ENCODE results near the gene CCNH. TPM values are rescaled to one million over a fixed set of nuclear protein-coding genes. Genes with fewer than 3 reads are reported as not detected.

CCNH gene
- 55.8 TPM for polyA plus RNA-seq (ENCODE audit: insufficient read length)
- long read RNA-seq, donor 1, transcript CCNH-201 (9 exons, 1,378 nt), result major isoform, 18 of 22 reads
- long read RNA-seq, donor 1, partial matches to known transcripts, result 0 of 22 reads
- long read RNA-seq, donor 1, other reads (novel, unspliced or antisense), result 0 of 22 reads
- long read RNA-seq, donor 2, transcript CCNH-201 (9 exons, 1,378 nt), result major isoform, 10 of 18 reads
- long read RNA-seq, donor 2, partial matches to known transcripts, result 0 of 18 reads
- long read RNA-seq, donor 2, other reads (novel, unspliced or antisense), result 0 of 18 reads
- long read RNA-seq, donor 3, transcript CCNH-201 (9 exons, 1,378 nt), result major isoform, 13 of 25 reads
- long read RNA-seq, donor 3, partial matches to known transcripts, result 5 of 25 reads
- long read RNA-seq, donor 3, other reads (novel, unspliced or antisense), result 0 of 25 reads
- long read RNA-seq, donor 4, partial matches to known transcripts, result 0 of 1 reads
- long read RNA-seq, donor 4, other reads (novel, unspliced or antisense), result 0 of 1 reads
- long read RNA-seq, donor 5, transcript CCNH-201 (9 exons, 1,378 nt), result major isoform, 26 of 37 reads
- long read RNA-seq, donor 5, partial matches to known transcripts, result 0 of 37 reads
- long read RNA-seq, donor 5, other reads (novel, unspliced or antisense), result 0 of 37 reads
- long read RNA-seq, donor 6, transcript CCNH-201 (9 exons, 1,378 nt), result major isoform, 13 of 23 reads
- long read RNA-seq, donor 6, partial matches to known transcripts, result 5 of 23 reads
- long read RNA-seq, donor 6, other reads (novel, unspliced or antisense), result 0 of 23 reads
- long read RNA-seq, donor 7, transcript CCNH-201 (9 exons, 1,378 nt), result major isoform, 18 of 33 reads
- long read RNA-seq, donor 7, partial matches to known transcripts, result 6 of 33 reads
- long read RNA-seq, donor 7, other reads (novel, unspliced or antisense), result 0 of 33 reads
- long read RNA-seq, donor 8, partial matches to known transcripts, result 26 of 30 reads
- long read RNA-seq, donor 8, other reads (novel, unspliced or antisense), result 0 of 30 reads

DNA sequence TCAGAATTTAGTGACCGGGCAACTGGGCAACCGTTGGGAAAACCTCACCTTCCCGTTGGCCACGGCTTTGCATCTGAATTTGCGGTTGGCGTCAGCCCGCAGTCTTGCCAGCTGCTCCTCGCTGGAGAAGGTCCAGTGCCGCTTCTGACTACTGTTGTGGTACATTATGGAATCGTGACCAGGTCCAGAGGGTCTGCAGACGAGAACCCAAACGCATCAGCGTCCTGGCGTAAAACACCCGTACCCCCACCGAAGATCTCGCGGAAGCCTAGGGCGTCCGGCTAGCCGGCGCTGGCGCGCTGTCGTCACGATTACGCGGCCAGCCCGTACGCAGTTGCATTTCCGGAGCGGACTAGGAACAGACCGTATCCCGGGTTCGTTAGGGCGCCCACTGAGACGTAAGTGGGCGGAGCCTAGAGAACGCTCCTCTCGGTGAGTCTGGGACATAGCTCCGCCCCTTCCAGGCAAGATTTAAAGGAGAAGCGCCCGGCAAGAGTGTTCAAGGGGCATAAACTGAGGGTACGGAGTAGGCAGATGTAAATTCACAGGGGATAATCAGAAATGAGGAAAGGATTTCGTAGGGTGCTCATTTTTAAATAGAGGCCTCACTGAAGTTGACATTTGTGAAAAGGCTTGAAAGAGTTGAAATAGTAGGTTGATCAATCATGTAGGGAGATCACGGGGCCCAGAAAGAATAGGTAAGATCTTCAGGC lies at the start of gene CCNH:
TSS of gene CCNH (minus strand) at position 301 of the 713 bp plus-strand sequence. CDS start at position 165, 136 bp downstream.
- peak; percentile 99 for DNase-seq

DNA sequence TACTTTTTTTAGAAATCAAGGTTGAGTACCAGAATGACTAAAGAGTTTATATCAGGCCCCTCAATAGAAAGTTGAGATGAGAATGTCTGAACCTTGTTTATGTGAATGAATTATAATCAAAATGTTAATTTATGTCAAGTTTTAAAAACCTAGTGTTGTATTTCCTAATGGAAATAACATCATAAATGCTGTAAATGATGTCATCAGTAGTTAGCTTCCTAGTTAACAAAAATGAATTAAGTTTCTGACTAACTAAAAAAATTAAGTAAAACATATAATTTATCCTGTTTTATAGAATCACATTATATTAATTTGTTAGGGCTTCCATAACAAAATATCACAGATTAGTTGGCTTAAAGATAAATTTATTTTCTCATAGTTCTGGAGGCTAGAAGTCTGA lies 45.0 kb upstream of the CCNH start:
- no peak for DNase-seq

DNA sequence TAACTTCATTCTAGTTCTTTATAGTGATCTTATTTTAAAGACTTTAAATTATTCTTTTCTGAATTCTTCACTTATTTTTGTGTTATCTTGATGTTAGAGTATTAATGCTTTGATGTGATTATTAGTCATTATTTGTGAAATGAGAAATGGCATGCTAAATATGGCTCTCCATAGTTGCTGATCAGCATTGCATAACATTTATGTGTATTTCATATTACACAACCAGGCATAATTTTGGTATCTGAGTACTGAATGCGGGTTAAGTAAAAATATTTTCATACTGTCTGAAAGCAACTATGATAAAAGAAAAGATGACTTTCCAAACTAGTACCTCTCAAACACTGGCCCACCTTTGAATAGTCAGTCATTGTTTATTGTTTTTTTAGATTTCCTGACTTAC lies 41.1 kb upstream of the CCNH start:
- DNase-seq, result no peak

DNA sequence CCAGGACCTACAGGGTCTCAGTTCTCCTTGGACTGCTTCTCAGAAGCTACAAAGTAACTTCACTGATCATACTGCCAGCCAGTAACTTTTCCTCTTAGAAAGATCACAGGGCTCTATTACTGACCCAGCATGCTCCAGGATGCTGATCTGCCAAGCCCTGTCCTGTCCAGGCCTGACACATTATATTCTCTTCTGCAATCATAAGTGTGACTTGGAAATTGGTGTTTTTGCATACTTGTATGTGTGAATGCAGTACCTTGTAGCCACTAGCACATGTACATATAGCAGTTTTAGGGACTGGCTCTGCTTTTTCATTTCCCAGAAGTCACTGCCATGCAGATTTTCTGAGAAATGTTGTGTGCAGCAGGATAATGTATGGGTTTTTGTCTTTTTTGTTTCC lies 40.1 kb upstream of the CCNH start:
- no peak for DNase-seq

DNA sequence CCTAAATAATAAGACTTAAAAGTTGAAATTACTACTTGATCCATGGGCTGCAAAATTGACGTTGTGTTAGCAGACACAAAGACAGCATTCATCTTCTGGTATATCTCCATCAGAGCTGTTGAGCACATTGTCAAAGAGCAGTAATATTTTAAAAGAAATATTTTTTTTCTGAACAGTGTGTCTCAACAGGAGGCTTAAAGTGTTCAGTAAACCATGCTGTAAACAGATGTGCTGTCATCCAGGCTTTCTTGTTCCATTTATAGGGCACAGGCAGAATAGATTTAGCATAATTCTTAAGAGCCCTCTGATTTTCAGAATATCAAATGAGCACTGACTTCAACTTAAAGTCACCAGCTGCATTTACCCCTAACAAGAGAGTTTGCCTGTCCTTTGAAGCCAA lies 29.7 kb upstream of the CCNH start:
- DNase-seq, result no peak

DNA sequence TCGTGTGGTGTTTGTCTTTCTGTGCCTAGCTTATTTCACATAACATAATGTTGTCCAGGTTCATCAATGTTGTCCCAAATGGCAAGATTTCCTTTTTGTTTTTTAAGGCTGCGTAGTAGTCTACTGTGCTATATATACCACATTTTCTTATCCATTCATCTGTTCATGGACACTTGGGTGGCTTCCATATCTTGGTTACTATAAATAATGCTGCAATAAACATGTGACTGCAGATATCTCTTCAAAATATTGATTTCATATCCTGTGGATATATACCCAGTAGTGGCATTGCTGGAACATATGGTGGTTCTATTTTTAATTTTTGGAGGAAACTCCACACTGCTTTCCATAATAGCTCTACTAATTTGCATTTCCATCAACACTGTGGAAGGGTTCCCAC lies 25.5 kb upstream of the CCNH start:
- no peak for DNase-seq

DNA sequence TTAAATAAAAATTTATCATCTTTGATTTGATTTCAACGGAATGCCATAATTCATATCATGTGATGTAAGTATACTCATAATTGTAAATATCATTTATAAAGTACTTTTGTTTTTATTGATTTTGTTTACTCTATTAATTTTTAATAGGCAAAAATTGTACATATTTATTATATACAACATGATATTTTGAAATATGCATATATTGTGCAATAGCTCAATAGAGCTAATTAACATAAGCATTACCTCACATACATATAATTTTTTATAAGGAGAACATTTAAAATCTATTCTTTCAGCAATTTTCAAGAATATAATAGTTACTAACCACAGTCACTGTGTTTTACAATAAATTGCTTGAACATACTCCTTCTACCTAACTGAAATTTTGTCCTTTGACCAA lies 25.0 kb upstream of the CCNH start:
- no peak for DNase-seq

DNA sequence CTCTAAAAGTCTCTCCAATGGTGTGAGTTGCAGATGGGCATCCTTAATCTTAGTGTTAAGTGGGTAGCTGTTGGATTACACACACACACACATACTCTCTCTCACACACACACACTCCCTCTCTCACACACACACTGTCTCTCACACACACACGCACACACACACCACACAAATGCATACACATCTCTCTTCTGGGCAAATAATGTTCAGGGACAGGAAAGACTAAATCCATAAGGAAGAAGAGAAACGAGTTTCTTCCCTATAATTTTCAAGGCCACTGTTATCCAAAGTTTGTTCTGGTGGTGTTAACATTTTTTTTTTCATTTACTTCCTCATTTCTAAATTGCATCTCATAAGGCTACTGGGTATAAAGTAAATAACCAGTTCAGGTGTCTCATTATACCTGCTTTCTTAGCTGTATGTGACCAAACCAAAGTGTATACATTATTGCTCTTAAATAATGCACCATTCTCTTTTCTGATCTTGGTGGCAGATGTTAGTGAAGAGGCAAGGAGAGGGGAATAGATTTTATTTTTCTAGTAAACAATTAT lies 22.5 kb upstream of the CCNH start:
- DNase-seq, result no peak

DNA sequence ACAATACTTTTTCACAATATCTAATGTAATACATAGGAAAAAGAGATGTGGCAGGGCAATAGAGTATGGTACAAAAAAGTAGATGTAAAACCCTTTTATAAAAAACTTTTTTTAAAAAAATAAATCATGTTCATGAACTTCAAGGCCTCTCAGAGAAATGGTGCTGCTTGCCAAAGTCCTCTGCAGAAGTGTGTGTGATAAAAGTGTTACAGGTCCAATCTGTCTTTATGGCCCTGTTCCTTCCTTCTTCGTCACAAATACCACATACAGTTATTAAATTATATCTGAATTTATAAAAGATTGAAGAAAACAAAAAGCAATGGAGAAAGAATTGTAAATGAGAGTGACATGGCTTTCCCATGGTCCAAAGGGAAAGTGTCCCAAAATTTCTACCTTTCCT lies 21.7 kb upstream of the CCNH start:
- no peak for DNase-seq

DNA sequence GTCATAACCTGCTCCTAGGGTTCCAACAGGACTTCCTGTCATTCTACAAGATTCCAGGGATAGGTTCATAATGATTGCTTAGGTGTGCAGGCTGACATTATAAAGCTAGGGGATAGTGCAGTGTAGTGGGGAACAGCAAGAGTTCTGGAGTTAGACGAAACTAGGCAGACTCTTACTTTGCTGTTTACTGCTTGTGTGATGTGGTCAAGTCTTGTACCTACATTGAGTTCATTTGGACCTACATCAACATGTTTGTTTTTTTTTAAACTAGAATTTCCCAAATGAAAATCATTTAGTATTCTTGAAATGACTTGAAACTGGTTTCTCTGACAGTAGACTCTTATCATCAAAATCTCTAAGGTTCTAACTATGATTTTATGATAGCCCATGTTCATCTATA lies 21.2 kb upstream of the CCNH start:
- no peak for DNase-seq

DNA sequence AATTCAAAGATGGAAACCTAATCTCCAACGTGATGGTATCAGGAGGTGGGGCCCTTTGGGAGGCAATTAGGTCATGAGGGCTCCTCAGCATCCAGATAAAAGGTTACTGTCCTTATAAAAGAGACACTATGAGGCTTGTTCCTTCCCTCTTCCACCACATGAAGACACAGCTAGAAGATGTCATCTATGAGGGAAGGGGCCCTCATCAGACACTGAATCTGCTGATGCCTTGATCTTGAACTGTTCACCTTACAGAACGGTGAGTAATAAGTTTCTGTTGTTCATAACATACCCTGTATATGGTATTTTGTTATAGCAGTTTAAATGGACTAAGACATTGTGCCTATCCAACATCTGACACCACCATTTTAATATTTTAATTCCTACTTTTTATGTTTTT lies 19.7 kb upstream of the CCNH start:
- no peak for DNase-seq

DNA sequence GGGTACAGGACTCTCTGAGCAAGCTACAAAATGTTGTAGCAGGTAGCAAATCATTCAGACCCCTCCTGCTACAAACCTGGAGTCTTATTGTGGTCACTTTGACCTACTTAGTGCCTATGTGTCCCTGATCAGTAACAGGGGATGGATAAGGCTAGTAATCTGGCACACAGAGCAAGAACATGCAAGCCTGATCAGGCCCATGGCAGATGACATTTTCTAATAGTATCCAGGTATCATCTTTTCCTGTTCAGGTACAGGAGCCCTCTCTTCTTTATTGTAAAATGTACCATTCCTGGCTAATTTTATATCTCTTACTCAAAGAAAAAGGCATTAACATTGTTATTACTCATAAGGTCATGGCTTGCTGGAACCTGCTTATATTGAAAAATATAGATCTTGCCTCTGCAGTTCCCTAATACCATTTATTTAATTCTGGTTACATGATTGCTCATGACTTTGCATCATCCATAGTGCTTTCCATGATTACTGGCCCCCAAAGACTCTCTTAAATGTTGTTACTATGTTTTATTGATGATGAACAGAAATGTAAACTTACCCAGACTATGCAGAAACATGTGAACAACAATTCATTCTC lies 18.2 kb upstream of the CCNH start:
- no peak for DNase-seq

DNA sequence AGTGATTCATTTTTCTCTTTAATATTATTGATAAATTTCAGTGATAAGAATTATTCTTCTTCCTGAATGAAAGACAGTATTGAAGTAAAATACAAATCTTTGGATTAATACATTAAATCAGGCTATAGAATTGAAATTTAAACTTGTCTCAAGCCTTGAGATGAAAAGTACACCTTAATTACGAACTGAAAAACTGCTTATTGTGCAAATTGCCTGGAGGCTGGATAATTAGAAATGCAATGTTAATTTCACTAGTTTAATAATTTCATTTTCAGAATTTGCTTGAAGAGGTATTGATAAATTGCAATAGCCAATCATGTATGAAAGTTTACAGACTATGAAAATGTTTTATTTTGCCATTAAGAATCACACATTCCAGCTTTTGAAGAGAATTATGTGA lies 11.0 kb upstream of the CCNH start:
- DNase-seq, result no peak

DNA sequence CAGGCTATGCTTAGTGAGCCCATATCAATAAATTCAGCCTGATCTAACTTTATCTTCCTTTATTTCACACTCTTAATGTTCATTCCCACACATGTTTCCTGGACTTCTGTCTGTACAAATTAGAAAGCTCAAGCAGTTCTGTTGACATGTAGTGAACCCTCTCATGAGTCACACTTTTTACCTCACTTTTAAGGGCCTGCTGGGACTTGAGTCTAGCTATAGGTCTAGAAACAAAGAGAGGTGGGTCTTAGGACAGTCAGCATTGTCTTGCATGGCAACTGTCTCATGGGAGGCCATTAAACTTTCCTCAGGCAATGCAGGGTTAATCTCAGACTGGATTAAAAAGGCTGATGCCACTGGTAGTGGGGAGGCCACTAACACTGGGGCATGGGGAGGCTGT lies 8.6 kb upstream of the CCNH start:
- no peak for DNase-seq

DNA sequence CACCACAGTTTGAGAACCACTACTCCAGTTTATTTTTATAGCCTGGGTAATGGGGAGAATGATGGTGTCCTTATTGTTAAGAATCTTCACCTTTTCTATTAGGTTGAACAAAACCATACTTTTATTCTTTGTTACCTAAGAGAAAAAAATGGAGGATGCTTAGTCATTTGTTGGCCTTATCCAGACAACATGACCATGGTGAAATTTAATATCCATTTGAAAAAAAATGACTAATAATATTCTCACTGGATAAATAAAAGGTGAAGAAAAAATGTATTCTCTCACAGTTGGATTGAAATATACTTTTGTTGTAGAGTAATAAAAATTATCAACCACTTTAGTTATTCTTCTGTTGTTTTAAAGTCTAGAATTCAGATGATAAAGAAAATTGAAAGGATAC lies 5.8 kb upstream of the CCNH start:
- no peak for DNase-seq

DNA sequence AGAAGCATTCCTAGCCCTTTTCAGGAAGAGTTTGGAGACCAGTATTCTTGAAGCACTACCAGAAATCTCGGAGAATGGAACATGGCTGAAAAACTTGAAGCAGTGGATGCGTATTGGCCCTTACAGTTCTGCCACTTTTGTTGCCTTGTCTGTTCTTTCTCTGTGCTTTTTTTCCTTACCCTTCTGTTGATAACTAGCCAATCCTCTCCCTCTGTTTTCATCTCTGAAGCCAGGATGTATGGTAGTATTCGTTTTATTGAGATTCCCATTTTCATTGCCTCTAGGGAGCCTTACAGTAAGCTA lies 564 bp upstream of the CCNH start:
- DNase-seq, result no peak

DNA sequence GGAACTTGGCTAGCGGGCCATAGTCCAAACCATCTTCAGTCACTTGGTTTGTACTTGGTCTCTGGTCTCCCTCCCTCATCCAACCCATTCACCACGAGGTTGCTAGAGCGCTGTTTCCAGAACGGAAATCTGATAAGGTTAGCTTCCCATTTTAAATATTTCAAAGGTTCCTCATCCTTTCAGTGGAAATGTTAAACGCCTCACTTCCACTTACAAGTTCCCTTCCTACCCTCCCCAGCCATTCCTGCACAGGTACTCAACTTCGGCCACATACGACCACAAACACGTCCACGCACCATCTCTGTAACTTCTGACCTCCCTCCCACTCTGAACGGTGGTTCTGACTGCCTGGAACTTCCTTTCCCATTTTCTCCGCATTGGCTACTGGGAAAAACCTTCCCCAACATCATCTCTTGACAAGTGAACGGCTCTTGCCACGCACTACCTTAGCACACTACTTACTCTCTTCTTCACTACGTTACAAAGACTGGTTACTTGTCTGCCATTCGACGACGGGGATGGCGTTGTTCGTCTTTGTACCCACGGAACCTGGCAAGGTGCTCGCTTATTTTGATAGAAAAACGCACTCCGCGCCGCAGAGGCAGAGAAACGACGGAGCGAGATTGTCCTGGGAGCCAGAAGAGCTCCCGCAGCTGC lies 629 bp downstream of the CCNH start:
- DNase-seq, result peak; percentile 33

DNA sequence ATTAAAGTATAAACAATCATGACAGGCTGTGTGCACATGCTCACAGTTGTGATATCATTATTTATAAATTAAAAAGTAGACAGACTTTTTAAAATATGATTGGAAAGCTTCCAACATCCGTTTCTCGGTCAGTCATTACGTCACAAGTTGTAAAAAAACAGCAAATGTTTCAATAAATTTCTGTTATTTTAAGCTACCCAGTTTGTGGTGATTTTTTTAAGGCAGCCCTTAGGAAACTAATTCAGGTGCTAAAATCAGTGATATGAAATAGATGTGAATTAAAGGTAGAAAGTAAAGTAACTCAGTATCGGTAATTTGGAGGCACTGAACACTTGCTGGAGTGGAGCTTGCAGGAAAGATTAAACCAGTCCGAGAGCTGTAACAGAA lies 1.2 kb downstream of the CCNH start:
- no peak for DNase-seq

DNA sequence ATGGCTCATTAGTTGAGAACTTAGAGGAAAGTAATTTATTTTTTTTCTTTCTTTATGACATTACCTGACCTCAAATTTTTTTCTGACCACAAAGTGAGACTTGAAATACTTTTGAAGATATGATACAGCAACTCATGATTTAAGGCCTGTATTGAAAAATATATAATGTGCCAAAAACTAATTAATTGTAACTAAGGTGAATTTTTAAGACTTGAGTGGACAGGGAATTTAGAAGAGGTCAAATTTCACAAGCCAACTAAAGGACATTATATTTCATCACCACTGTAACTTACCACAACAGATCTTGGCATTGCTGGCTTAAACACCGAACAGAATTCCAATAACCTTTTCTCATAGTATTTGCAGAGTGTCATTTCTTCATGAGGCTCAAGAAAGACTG lies 1.8 kb downstream of the CCNH start:
- no peak for DNase-seq

DNA sequence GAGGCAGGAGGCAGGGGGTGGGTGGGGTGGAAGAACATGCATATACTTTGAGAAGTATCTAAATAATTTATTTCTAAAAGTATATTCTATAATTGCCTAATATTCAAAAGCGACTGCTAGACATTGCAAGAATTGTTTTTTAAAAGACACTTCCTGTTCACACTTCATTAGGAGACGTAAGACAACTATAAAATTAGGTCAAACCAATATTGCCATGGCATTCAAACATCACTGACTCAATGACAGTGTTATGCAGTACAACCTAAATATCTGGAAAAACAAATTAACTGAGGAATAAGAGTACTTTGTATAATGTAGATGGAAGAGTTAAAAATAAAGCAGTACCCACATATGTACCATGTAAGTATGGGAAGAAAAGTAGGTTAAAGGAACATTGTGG lies 4.5 kb downstream of the CCNH start:
- no peak for DNase-seq

DNA sequence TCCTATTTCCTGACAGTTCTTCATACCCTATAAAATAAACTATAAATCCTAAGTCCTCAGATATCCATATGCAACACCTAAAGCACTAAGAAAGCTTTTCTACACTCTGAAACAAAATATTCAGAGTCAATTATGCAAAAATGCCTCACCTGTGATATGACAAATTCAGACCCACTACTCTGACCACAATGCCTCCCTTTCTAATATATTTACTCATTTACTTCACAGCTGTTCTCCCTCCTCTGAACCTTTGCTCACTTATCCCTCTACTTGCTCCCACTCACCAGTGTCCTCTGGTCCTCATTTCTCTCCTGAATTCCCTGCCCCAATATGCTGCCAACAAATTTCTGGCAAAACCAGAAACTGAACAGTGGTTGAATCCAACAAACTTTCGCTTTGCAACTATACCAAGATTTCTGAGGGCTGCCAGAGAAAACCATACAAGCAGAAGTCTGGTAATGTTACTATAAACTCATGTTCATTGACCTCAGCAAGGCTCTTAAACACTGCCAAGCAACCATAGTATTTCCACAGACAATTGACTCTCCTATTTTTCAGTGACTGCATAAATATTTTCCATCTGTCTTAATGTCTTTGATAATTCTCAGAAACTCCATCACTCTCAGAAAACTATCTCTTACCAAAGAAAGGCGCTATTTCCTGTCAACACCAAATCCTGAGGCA lies 7.1 kb downstream of the CCNH start:
- no peak for DNase-seq
